GM12878 (cell line): Measurements from ENCODE around the gene DCLRE1C. TPM values are rescaled to one million over a fixed set of nuclear protein-coding genes. Genes with fewer than 3 reads are reported as not detected.

ENCODE experiments used
- ATAC-seq: fragments of 200-7000 bp; cut with Tn5 transposase; 3 replicates; pipeline ENCODE4 v1.9.1; 2020; ENCODE audit warnings: mild to moderate bottlenecking, moderate library complexity
- BruUV-seq: library from RNA; stranded (reverse); fragments of 400-500 nt; replicated peaks from 2 replicates; lab custom pipeline; 2021; lab: Mats Ljungman, UMichigan
- CTCF ChIA-PET: fragments of 300-600 bp; sonication (Branson Sonifier 250); formaldehyde crosslinking; extraction: SDS; loops from one replicate; lab custom pipeline; 2021; ENCODE audit warnings: inconsistent platforms; lab: Yijun Ruan, JAX
- POLR2A ChIA-PET: fragments of 350-600 bp; formaldehyde crosslinking; extraction: SDS; loops from one replicate; lab custom pipeline; 2021; ENCODE audit warnings: inconsistent platforms; lab: Charles Lee
- RAD21 ChIA-PET: fragments of 300-600 bp; sonication (Branson Sonifier 250); formaldehyde crosslinking; loops from one replicate; lab custom pipeline; 2023; ENCODE audit warnings: antibody characterized with exemption; ENCODE audit not compliant: unreplicated experiment; lab: Charles Lee
- SMC1A ChIA-PET: fragments of 300-600 bp; sonication (Branson Sonifier 250); formaldehyde crosslinking; loops from one replicate; lab custom pipeline; 2023; ENCODE audit not compliant: unreplicated experiment, uncharacterized antibody; lab: Charles Lee
- DNase-seq: peaks from one replicate; pipeline ENCODE4 v3.0.0-alpha.2; 2011; ENCODE audit warnings: low read depth, low spot score
- FAIRE-seq: peaks from 3 replicates; lab custom pipeline; 2011; peaks lifted over from hg19 to GRCh38; lab: Jason Lieb, UNC
- H2AFZ ChIP-seq: 2 replicates; pipeline ENCODE4 v1.6.0; 2011; ENCODE audit warnings: low read depth, low read length, control low read depth; ENCODE audit not compliant: control insufficient read depth
- H3K27ac ChIP-seq: 2 replicates; pipeline ENCODE4 v1.5.1; 2011; ENCODE audit warnings: control low read depth; ENCODE audit not compliant: control insufficient read depth, insufficient read depth
- H3K27me3 ChIP-seq, 2 experiments: replicated peaks in 1 of 2; 2 replicates each; pipeline versions ENCODE4 v1.6.0 to v1.6.1; 2011; ENCODE audit warnings: low read length in 1 of 2; ENCODE audit not compliant: control insufficient read depth in 2 of 2, insufficient read depth in 2 of 2
- H3K36me3 ChIP-seq, 2 experiments: 2 replicates each; pipeline ENCODE4 v1.5.1; 2011; ENCODE audit warnings: low read length in 1 of 2; ENCODE audit not compliant: control insufficient read depth in 2 of 2, insufficient read depth in 2 of 2
- H3K4me1 ChIP-seq: 2 replicates; pipeline ENCODE4 v1.6.1; 2011; ENCODE audit warnings: mild to moderate bottlenecking, low read length, moderate library complexity, mixed read lengths; ENCODE audit not compliant: control insufficient read depth, insufficient read depth
- H3K4me2 ChIP-seq: 2 replicates; pipeline ENCODE4 v1.6.0; 2011; ENCODE audit warnings: control low read depth; ENCODE audit not compliant: control insufficient read depth, insufficient read depth
- H3K4me3 ChIP-seq: fragments of 200-600 bp; sonication (generic); 2 replicates; pipeline ENCODE4 v1.5.1; 2016
- H3K79me2 ChIP-seq: 2 replicates; pipeline ENCODE4 v1.6.0; 2011; ENCODE audit warnings: low read length; ENCODE audit not compliant: control insufficient read depth, insufficient read depth
- H3K9ac ChIP-seq: 2 replicates; pipeline ENCODE4 v1.8.0; 2011; ENCODE audit warnings: low read length, control low read depth, mixed read lengths; ENCODE audit not compliant: control insufficient read depth, insufficient read depth
- H3K9me3 ChIP-seq: replicated peaks from 3 replicates; pipeline ENCODE4 v1.5.1; 2011; ENCODE audit warnings: mild to moderate bottlenecking, low read length; ENCODE audit not compliant: control insufficient read depth, insufficient read depth
- H4K20me1 ChIP-seq: 2 replicates; pipeline ENCODE4 v1.6.0; 2011; ENCODE audit not compliant: control insufficient read depth, insufficient read depth
- ASH2L ChIP-seq: fragments of 300-600, 200-600 bp; sonication (generic); IDR thresholded peaks from 2 replicates; pipeline ENCODE4 v1.6.1; 2017; ENCODE audit warnings: low read depth, mild to moderate bottlenecking, borderline replicate concordance
- BACH1 ChIP-seq: fragments of 450-650 bp; IDR thresholded peaks from 2 replicates; pipeline ENCODE4 v1.6.1; 2017; ENCODE audit warnings: mild to moderate bottlenecking, borderline replicate concordance
- BHLHE40 ChIP-seq, 2 experiments: fragments of 450-650 bp in 1 of 2; IDR thresholded peaks; 2 replicates each; pipeline ENCODE4 v1.6.1; 2011 to 2017; ENCODE audit warnings: low read depth in 2 of 2, borderline replicate concordance in 1 of 2, improper control_type of control experiment in 1 of 2, low read length in 1 of 2, mild to moderate bottlenecking in 1 of 2
- CBX3 ChIP-seq: fragments of 200-600 bp; sonication (generic); IDR thresholded peaks from 2 replicates; pipeline ENCODE4 v1.6.1; 2016; ENCODE audit warnings: low read depth, borderline replicate concordance
- CREM ChIP-seq: IDR thresholded peaks from 2 replicates; pipeline ENCODE4 v1.6.1; 2014; ENCODE audit warnings: antibody characterized with exemption, low read depth
- IKZF2 ChIP-seq, 2 experiments: fragments of 450-650 bp; IDR thresholded peaks; 2 replicates each; pipeline ENCODE4 v1.6.1; 2017; ENCODE audit warnings: mild to moderate bottlenecking in 2 of 2, moderate library complexity in 2 of 2
- KLF5 ChIP-seq: fragments of 450-650 bp; IDR thresholded peaks from 2 replicates; pipeline ENCODE4 v1.6.1; 2014; ENCODE audit warnings: mild to moderate bottlenecking; ENCODE audit not compliant: partially characterized antibody
- MTA2 ChIP-seq: fragments of 450-650 bp; IDR thresholded peaks from 2 replicates; pipeline ENCODE4 v1.6.1; 2016; ENCODE audit warnings: low read depth, mild to moderate bottlenecking, moderate library complexity
- NBN ChIP-seq: fragments of 450-650 bp; IDR thresholded peaks from 2 replicates; pipeline ENCODE4 v1.6.1; 2016
- NR2F1 ChIP-seq: fragments of 450-650 bp; conservative IDR thresholded peaks from 2 replicates; pipeline ENCODE4 v1.6.1; 2017; ENCODE audit warnings: mild to moderate bottlenecking
- RELA ChIP-seq: fragments of 450-650 bp; IDR thresholded peaks from 2 replicates; pipeline ENCODE4 v1.8.0; 2014; ENCODE audit warnings: borderline replicate concordance; ENCODE audit not compliant: partially characterized antibody
- SIN3A ChIP-seq: IDR thresholded peaks from 2 replicates; pipeline ENCODE4 v1.6.1; 2012; ENCODE audit warnings: low read depth, low read length, improper control_type of control experiment
- SPI1 ChIP-seq: IDR thresholded peaks from 2 replicates; pipeline ENCODE4 v1.6.1; 2011; ENCODE audit warnings: low read depth, mild to moderate bottlenecking, low read length, moderate library complexity, borderline replicate concordance; ENCODE audit not compliant: insufficient read depth
- ZNF24 ChIP-seq: fragments of 450-650 bp; IDR thresholded peaks from 2 replicates; pipeline ENCODE4 v1.6.1; 2017; ENCODE audit warnings: antibody characterized with exemption, mild to moderate bottlenecking
- WGBS: methylation state at CpG from one replicate; pipeline ENCODE4 v1.1.6; 2016; ENCODE audit warnings: low lambda C conversion rate; ENCODE audit not compliant: insufficient replicate concordance, insufficient coverage; ENCODE audit errors: missing lambda C conversion rate; 5-methylcytosine and 5-hydroxymethylcytosine counted together
- in situ Hi-C: fragments of 300-500 bp; cut with MboI; formaldehyde crosslinking; loops from 9 replicates; pipeline ENCODE4 v1.14.3; 2018; ENCODE audit warnings: mixed read lengths
- intact Hi-C: fragments of 100-400 bp; cut with micrococcal nuclease; formaldehyde crosslinking; loops from one replicate; pipeline ENCODE4 v1.14.2; 2022; ENCODE audit not compliant: unreplicated experiment
- polyA plus RNA-seq, 11 experiments: library from polyadenylated mRNA; depleted of rRNA in 4 of 11; unstranded in 6 of 11; stranded (reverse) in 5 of 11; fragments of >200 nt; fragmentation: Nextera tagmentation in 4 of 11; fragmentation: Illumina TruSeq in 1 of 11; extraction: Ambion mirVana in 4 of 11; extraction: Trizol in 1 of 11; gene quantifications; 1 replicate in 1 of 11; 2 replicates in 10 of 11; pipeline versions ENCODE4 v1.2.1 to v1.2.3, GENCODE V29; 2011 to 2016; ENCODE audit warnings: inconsistent platforms in 2 of 11, missing spikeins in 2 of 11, low read depth in 1 of 11
- total RNA-seq, 4 experiments: library from RNA; depleted of rRNA in 3 of 4; stranded (reverse); fragments of >200 nt in 3 of 4; fragmentation: Illumina TruSeq in 1 of 4; extraction: Trizol in 1 of 4; gene quantifications; 2 replicates each; pipeline versions ENCODE4 v1.2.1 to v1.2.3, GENCODE V29; 2013 to 2021
- TF ChIP-seq, protein P1 (sequence below): fragments of 450-650 bp; IDR thresholded peaks from 2 replicates; pipeline ENCODE4 v1.6.1; 2017; ENCODE audit warnings: antibody characterized with exemption, mild to moderate bottlenecking, moderate library complexity
- TF ChIP-seq, protein P2 (sequence below): fragments of 450-650 bp; IDR thresholded peaks from 2 replicates; pipeline ENCODE4 v1.6.1; 2017; ENCODE audit warnings: borderline replicate concordance
- TF ChIP-seq, protein P3 (sequence below): IDR thresholded peaks from 2 replicates; pipeline ENCODE4 v1.6.1; 2012; ENCODE audit warnings: mild to moderate bottlenecking, low read depth, low read length

The DCLRE1C gene
- total and polyA plus RNA-seq, 10 of the 15 experiments (the other 5 are each of a cell fraction or from before 2014, with no cell fraction given): 15.7 to 43.4 (median 26.0) TPM

- TF ChIP-seq, protein P1, sequence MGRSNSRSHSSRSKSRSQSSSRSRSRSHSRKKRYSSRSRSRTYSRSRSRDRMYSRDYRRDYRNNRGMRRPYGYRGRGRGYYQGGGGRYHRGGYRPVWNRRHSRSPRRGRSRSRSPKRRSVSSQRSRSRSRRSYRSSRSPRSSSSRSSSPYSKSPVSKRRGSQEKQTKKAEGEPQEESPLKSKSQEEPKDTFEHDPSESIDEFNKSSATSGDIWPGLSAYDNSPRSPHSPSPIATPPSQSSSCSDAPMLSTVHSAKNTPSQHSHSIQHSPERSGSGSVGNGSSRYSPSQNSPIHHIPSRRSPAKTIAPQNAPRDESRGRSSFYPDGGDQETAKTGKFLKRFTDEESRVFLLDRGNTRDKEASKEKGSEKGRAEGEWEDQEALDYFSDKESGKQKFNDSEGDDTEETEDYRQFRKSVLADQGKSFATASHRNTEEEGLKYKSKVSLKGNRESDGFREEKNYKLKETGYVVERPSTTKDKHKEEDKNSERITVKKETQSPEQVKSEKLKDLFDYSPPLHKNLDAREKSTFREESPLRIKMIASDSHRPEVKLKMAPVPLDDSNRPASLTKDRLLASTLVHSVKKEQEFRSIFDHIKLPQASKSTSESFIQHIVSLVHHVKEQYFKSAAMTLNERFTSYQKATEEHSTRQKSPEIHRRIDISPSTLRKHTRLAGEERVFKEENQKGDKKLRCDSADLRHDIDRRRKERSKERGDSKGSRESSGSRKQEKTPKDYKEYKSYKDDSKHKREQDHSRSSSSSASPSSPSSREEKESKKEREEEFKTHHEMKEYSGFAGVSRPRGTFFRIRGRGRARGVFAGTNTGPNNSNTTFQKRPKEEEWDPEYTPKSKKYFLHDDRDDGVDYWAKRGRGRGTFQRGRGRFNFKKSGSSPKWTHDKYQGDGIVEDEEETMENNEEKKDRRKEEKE: no peak
- TF ChIP-seq RELA (no peak), ZNF24 (no peak), BHLHE40 (IDR thresholded peaks at IDR 0.05; ENCODE audit: borderline replicate concordance in 1 of 2, low read depth in 2 of 2, low read length in 1 of 2) (no peak), IKZF2 (IDR thresholded peaks at IDR 0.05) (no peak), CBX3 (no peak)
- TF ChIP-seq, all 136 proteins: peak for 0
Observed at GRCh38 chr10:14905890-14906289, 48.0 kb downstream of the DCLRE1C start (continued).

DNA sequence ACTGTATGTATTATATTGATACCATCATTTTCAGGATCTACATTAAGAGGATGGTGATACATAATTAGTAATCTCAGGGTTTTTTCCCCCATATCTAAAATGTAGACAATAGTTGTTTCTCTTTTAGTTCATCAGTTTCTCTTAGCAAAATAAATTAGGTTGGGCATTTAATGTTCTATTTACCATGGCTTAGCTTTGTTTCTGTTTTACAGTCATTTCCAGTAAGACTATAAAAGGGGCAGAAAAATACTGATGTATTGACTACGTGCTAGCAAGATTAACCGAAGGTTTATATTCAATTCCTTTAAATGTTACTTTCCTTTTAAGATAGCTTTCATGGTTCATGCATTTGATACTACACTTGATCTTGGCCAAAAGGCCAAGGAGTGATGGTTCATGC is 49.0 kb downstream of the DCLRE1C start:
- intact Hi-C loops (no loop called here), in situ Hi-C loops (no loop called here)
- DNase-seq (no peak), FAIRE-seq (no peak), ATAC-seq (no peak)
- H3K27me3 ChIP-seq: no peaks in the 10 kb centered on the region
- 96% methylated on average over 2 of the region's 2 CpGs for WGBS
- no peak overlapping the region for H3K4me2 ChIP-seq
- no peaks in the 10 kb centered on the region for H4K20me1 ChIP-seq
- no peaks in the 10 kb centered on the region for H3K79me2 ChIP-seq
- no peak overlapping the region for H3K27ac ChIP-seq
- H3K9ac ChIP-seq: no peak overlapping the region
- peaks cover 6 to 38% of the 10 kb centered on the region in 2 experiments for H3K36me3 ChIP-seq
- H3K4me3 ChIP-seq: no peak overlapping the region
- no peak overlapping the region for H2AFZ ChIP-seq
- CTCF ChIA-PET: interaction anchor here (1.0 to 5.2 kb wide), 6 partner anchors 15 to 368 kb away, joined by 3 to 31 read pairs (median 5); no protein-coding TSS in a partner anchor
- no peaks in the 10 kb centered on the region for H3K4me1 ChIP-seq
- no TSS peak for BruUV-seq
- RAD21 ChIA-PET: no interaction called here
- POLR2A ChIA-PET: no interaction called here
- SMC1A ChIA-PET: interaction anchor here (0.8 to 1.7 kb wide), 5 partner anchors 15 to 361 kb away, joined by 3 to 6 read pairs (median 3); no protein-coding TSS in a partner anchor
- H3K9me3 ChIP-seq: no peaks in the 10 kb centered on the region; the same call in 2 of the 3 replicates
- TF ChIP-seq NR2F1 (no peak), CREM (no peak), ASH2L (no peak), NBN (no peak), MTA2 (no peak), KLF5 (no peak), SPI1 (no peak), SIN3A (no peak), BACH1 (no peak)
- TF ChIP-seq, protein P2, sequence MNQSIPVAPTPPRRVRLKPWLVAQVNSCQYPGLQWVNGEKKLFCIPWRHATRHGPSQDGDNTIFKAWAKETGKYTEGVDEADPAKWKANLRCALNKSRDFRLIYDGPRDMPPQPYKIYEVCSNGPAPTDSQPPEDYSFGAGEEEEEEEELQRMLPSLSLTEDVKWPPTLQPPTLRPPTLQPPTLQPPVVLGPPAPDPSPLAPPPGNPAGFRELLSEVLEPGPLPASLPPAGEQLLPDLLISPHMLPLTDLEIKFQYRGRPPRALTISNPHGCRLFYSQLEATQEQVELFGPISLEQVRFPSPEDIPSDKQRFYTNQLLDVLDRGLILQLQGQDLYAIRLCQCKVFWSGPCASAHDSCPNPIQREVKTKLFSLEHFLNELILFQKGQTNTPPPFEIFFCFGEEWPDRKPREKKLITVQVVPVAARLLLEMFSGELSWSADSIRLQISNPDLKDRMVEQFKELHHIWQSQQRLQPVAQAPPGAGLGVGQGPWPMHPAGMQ: no peak
- TF ChIP-seq, protein P3, sequence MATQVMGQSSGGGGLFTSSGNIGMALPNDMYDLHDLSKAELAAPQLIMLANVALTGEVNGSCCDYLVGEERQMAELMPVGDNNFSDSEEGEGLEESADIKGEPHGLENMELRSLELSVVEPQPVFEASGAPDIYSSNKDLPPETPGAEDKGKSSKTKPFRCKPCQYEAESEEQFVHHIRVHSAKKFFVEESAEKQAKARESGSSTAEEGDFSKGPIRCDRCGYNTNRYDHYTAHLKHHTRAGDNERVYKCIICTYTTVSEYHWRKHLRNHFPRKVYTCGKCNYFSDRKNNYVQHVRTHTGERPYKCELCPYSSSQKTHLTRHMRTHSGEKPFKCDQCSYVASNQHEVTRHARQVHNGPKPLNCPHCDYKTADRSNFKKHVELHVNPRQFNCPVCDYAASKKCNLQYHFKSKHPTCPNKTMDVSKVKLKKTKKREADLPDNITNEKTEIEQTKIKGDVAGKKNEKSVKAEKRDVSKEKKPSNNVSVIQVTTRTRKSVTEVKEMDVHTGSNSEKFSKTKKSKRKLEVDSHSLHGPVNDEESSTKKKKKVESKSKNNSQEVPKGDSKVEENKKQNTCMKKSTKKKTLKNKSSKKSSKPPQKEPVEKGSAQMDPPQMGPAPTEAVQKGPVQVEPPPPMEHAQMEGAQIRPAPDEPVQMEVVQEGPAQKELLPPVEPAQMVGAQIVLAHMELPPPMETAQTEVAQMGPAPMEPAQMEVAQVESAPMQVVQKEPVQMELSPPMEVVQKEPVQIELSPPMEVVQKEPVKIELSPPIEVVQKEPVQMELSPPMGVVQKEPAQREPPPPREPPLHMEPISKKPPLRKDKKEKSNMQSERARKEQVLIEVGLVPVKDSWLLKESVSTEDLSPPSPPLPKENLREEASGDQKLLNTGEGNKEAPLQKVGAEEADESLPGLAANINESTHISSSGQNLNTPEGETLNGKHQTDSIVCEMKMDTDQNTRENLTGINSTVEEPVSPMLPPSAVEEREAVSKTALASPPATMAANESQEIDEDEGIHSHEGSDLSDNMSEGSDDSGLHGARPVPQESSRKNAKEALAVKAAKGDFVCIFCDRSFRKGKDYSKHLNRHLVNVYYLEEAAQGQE: no peak
